CD4-positive, CD25-positive, alpha-beta regulatory T cell (primary cell): ENCODE data around the gene SERTAD4. TPM values are rescaled to one million over a fixed set of nuclear protein-coding genes. Genes with fewer than 3 reads are reported as not detected.
A peak's percentile ranks its signal among the peaks of the same experiment; 100 is the strongest.

ENCODE experiments used
- ATAC-seq, 2 donors: fragments of 150-1000 bp; cut with Tn5 transposase; one replicate each; pipeline ENCODE4 v1.10.0; 2021; ENCODE audit warnings: low read depth in 2 of 2, moderate number of reproducible peaks in 2 of 2, moderate library complexity in 1 of 2
- DNase-seq, 3 donors: peaks; one replicate each; pipeline versions ENCODE4 v3.0.0 to v3.0.0-alpha.2; 2012 to 2022; ENCODE audit warnings: mixed read lengths in 1 of 3
- H3K27ac ChIP-seq: one replicate; pipeline ENCODE4 v1.7.0; 2013; ENCODE audit warnings: mild to moderate bottlenecking, low read length; ENCODE audit not compliant: insufficient read depth, poor library complexity, severe bottlenecking
- H3K27me3 ChIP-seq: one replicate; pipeline ENCODE4 v1.7.0; 2013; ENCODE audit warnings: low read length; ENCODE audit not compliant: control insufficient read depth, insufficient read depth
- H3K36me3 ChIP-seq: one replicate; pipeline ENCODE4 v1.7.0; 2013; ENCODE audit warnings: mild to moderate bottlenecking, low read length, moderate library complexity; ENCODE audit not compliant: control insufficient read depth, insufficient read depth
- H3K4me1 ChIP-seq: 2 replicates; pipeline ENCODE4 v1.7.0; 2013; ENCODE audit warnings: mild to moderate bottlenecking, low read length; ENCODE audit not compliant: insufficient read depth, control insufficient read depth, poor library complexity, severe bottlenecking
- H3K4me3 ChIP-seq: one replicate; pipeline ENCODE4 v1.7.0; 2013; ENCODE audit warnings: low read depth, mild to moderate bottlenecking, low read length, moderate library complexity
- H3K9me3 ChIP-seq, 2 experiments: 1 replicate in 1 of 2; 2 replicates in 1 of 2; pipeline ENCODE4 v1.7.0; 2013; ENCODE audit warnings: low read length in 2 of 2, mild to moderate bottlenecking in 1 of 2, moderate library complexity in 1 of 2; ENCODE audit not compliant: control insufficient read depth in 2 of 2
- H3K27ac Mint-ChIP-seq, 3 donors: one replicate each; pipeline ENCODE4 v1.8.0; 2020 to 2022; ENCODE audit warnings: mild to moderate bottlenecking in 3 of 3, mixed read lengths in 3 of 3, moderate library complexity in 2 of 3
- H3K27me3 Mint-ChIP-seq: one replicate; pipeline ENCODE4 v1.8.0; 2022; ENCODE audit warnings: mild to moderate bottlenecking, mixed read lengths
- H3K36me3 Mint-ChIP-seq: one replicate; pipeline ENCODE4 v1.8.0; 2020; ENCODE audit warnings: mixed read lengths
- H3K4me1 Mint-ChIP-seq, 4 donors: one replicate each; pipeline ENCODE4 v1.8.0; 2020 to 2022; ENCODE audit warnings: mixed read lengths in 4 of 4, mild to moderate bottlenecking in 1 of 4
- H3K4me3 Mint-ChIP-seq, 4 donors: one replicate each; pipeline ENCODE4 v1.8.0; 2020 to 2022; ENCODE audit warnings: mild to moderate bottlenecking in 4 of 4, mixed read lengths in 4 of 4, moderate library complexity in 3 of 4
- H3K9me3 Mint-ChIP-seq, 7 donors: one replicate each; pipeline ENCODE4 v1.8.0; 2020 to 2022; ENCODE audit warnings: mixed read lengths in 7 of 7, mild to moderate bottlenecking in 3 of 7, moderate library complexity in 2 of 7
- polyA plus RNA-seq, 4 donors: library from polyadenylated mRNA; unstranded; fragments of 300-500 nt; fragmentation: Illumina TruSeq; gene quantifications; one replicate each; pipeline ENCODE4 v1.2.3, GENCODE V29; 2021
- total RNA-seq: library from RNA; stranded (reverse); gene quantifications from one replicate; pipeline ENCODE4 v1.2.3, GENCODE V29; 2022

The SERTAD4 gene
- total and polyA plus RNA-seq, 5 donors from 2014 or later, result not detected

- peaks cover 44% of the 10 kb centered on the region for H3K27me3 ChIP-seq
- H3K4me1 ChIP-seq, result peaks cover 14% of the 10 kb centered on the region
- no peaks in the 10 kb centered on the region for H3K36me3 Mint-ChIP-seq
- H3K27ac ChIP-seq, result no peak overlapping the region
- no peak for ATAC-seq
- H3K4me3 ChIP-seq, result no peak overlapping the region
- no peak overlapping the region for H3K27ac Mint-ChIP-seq
- H3K4me3 Mint-ChIP-seq, result peak overlapping the region in 2 of 4 donors; percentile 3 to 19
- no peaks in the 10 kb centered on the region for H3K36me3 ChIP-seq
- peaks cover 50% of the 10 kb centered on the region for H3K27me3 Mint-ChIP-seq
- H3K9me3 Mint-ChIP-seq, result peaks cover 0 to 2% (median 0%) of the 10 kb centered on the region in 7 donors
- H3K9me3 ChIP-seq, result no peaks in the 10 kb centered on the region
- DNase-seq, result no peak
- peaks cover 0 to 6% (median 3%) of the 10 kb centered on the region in 4 donors for H3K4me1 Mint-ChIP-seq
These were observed 1.7 kb downstream of the SERTAD4 start for GRCh38 chr1:210234329-210234757.

GRCh38 chr1:210235363-210236053, 2.9 kb downstream of the SERTAD4 start:
- H3K27me3 ChIP-seq, result peaks cover 47% of the 10 kb centered on the region
- peaks cover 14% of the 10 kb centered on the region for H3K4me1 ChIP-seq
- H3K4me1 Mint-ChIP-seq, result peaks cover 0 to 6% (median 3%) of the 10 kb centered on the region in 4 donors
- no peaks in the 10 kb centered on the region for H3K36me3 Mint-ChIP-seq
- ATAC-seq, result no peak
- DNase-seq, result no peak
- H3K9me3 Mint-ChIP-seq, result peaks cover 0 to 2% (median 0%) of the 10 kb centered on the region in 7 donors
- H3K4me3 Mint-ChIP-seq, result no peak overlapping the region
- no peak overlapping the region for H3K4me3 ChIP-seq
- no peak overlapping the region for H3K27ac ChIP-seq
- no peaks in the 10 kb centered on the region for H3K36me3 ChIP-seq
- no peaks in the 10 kb centered on the region for H3K9me3 ChIP-seq
- peaks cover 50% of the 10 kb centered on the region for H3K27me3 Mint-ChIP-seq
- H3K27ac Mint-ChIP-seq, result no peak overlapping the region

- Mint-ChIP-seq H3K27ac (no peak overlapping the region), H3K27me3 (peaks cover 49% of the 10 kb centered on the region), H3K4me1 (peaks cover 0 to 6% (median 3%) of the 10 kb centered on the region in 4 donors), H3K36me3 (no peaks in the 10 kb centered on the region), H3K9me3 (peaks cover 0 to 2% (median 0%) of the 10 kb centered on the region in 7 donors), H3K4me3 (no peak overlapping the region)
- ATAC-seq, result no peak
- no peaks in the 10 kb centered on the region for H3K9me3 ChIP-seq
- H3K27ac ChIP-seq, result no peak overlapping the region
- no peak overlapping the region for H3K4me3 ChIP-seq
- no peak for DNase-seq
- peaks cover 14% of the 10 kb centered on the region for H3K4me1 ChIP-seq
- no peaks in the 10 kb centered on the region for H3K36me3 ChIP-seq
- H3K27me3 ChIP-seq, result peaks cover 40% of the 10 kb centered on the region
These were observed 3.8 kb downstream of the SERTAD4 start for GRCh38 chr1:210236386-210236839.

- Histone ChIP-seq H3K36me3 (no peaks in the 10 kb centered on the region), H3K27me3 (peaks cover 35% of the 10 kb centered on the region), H3K4me1 (peaks cover 14% of the 10 kb centered on the region), H3K4me3 (no peak overlapping the region), H3K27ac (no peak overlapping the region), H3K9me3 (no peaks in the 10 kb centered on the region)
- H3K27me3 Mint-ChIP-seq, result peaks cover 45% of the 10 kb centered on the region
- DNase-seq, result no peak
- H3K4me1 Mint-ChIP-seq, result peaks cover 0 to 5% (median 1%) of the 10 kb centered on the region in 4 donors
- no peaks in the 10 kb centered on the region for H3K36me3 Mint-ChIP-seq
- no peak overlapping the region for H3K4me3 Mint-ChIP-seq
- no peak for ATAC-seq
- H3K9me3 Mint-ChIP-seq, result peaks cover 0 to 2% (median 0%) of the 10 kb centered on the region in 7 donors
- no peak overlapping the region for H3K27ac Mint-ChIP-seq
These were observed 4.3 kb downstream of the SERTAD4 start for GRCh38 chr1:210236840-210237409.

- H3K27me3 ChIP-seq, result peaks cover 35% of the 10 kb centered on the region
- ATAC-seq (no peak), DNase-seq (no peak)
- Mint-ChIP-seq H3K27me3 (peaks cover 43% of the 10 kb centered on the region), H3K36me3 (no peaks in the 10 kb centered on the region), H3K27ac (no peak overlapping the region), H3K4me1 (peaks cover 0 to 2% (median 0%) of the 10 kb centered on the region in 4 donors), H3K4me3 (no peak overlapping the region), H3K9me3 (peaks cover 0 to 2% (median 0%) of the 10 kb centered on the region in 7 donors)
- H3K36me3 ChIP-seq, result no peaks in the 10 kb centered on the region
- peaks cover 14% of the 10 kb centered on the region for H3K4me1 ChIP-seq
- H3K9me3 ChIP-seq, result no peaks in the 10 kb centered on the region
- H3K4me3 ChIP-seq, result no peak overlapping the region
- no peak overlapping the region for H3K27ac ChIP-seq
These were observed 4.9 kb downstream of the SERTAD4 start for GRCh38 chr1:210237479-210237878.

- Histone ChIP-seq H3K27ac (no peak overlapping the region), H3K9me3 (no peaks in the 10 kb centered on the region), H3K27me3 (peaks cover 35% of the 10 kb centered on the region), H3K36me3 (no peaks in the 10 kb centered on the region), H3K4me1 (peaks cover 13% of the 10 kb centered on the region), H3K4me3 (no peak overlapping the region)
- H3K27ac Mint-ChIP-seq, result no peak overlapping the region
- H3K4me3 Mint-ChIP-seq, result no peak overlapping the region
- DNase-seq, result no peak
- no peaks in the 10 kb centered on the region for H3K36me3 Mint-ChIP-seq
- H3K4me1 Mint-ChIP-seq, result peaks cover 0 to 2% (median 0%) of the 10 kb centered on the region in 4 donors
- peaks cover 43% of the 10 kb centered on the region for H3K27me3 Mint-ChIP-seq
- H3K9me3 Mint-ChIP-seq, result peaks cover 0 to 2% (median 0%) of the 10 kb centered on the region in 7 donors
- no peak for ATAC-seq
These were observed 5.4 kb downstream of the SERTAD4 start for GRCh38 chr1:210237981-210238380.

- Mint-ChIP-seq H3K4me1 (no peaks in the 10 kb centered on the region), H3K36me3 (no peaks in the 10 kb centered on the region), H3K9me3 (peaks cover 0 to 2% (median 0%) of the 10 kb centered on the region in 7 donors), H3K27ac (no peak overlapping the region), H3K27me3 (peaks cover 43% of the 10 kb centered on the region), H3K4me3 (no peak overlapping the region)
- no peak overlapping the region for H3K27ac ChIP-seq
- peaks cover 34% of the 10 kb centered on the region for H3K27me3 ChIP-seq
- no peak for ATAC-seq
- no peak for DNase-seq
- H3K4me1 ChIP-seq, result no peaks in the 10 kb centered on the region
- H3K4me3 ChIP-seq, result no peak overlapping the region
- no peaks in the 10 kb centered on the region for H3K9me3 ChIP-seq
- no peaks in the 10 kb centered on the region for H3K36me3 ChIP-seq
These were observed 6.9 kb downstream of the SERTAD4 start for GRCh38 chr1:210239349-210240111.
